Right atrium auricular region (tissue), 2 donors: ENCODE data around the gene ADAMTS19. TPM values are rescaled to one million over a fixed set of nuclear protein-coding genes. Genes with fewer than 3 reads are reported as not detected.
"Not testable (repeated sequence)": the region's sequence is repeated elsewhere in the genome, so short reads cannot be mapped to it uniquely, and the experiment has no call there.

Experiments used
- DNase-seq: peaks from one replicate; pipeline ENCODE4 v3.0.0-alpha.2; 2019; ENCODE audit warnings: low spot score
- H3K27ac ChIP-seq, 2 donors: fragments of 200-600 bp; sonication (generic); 1 replicate in 1 of 2; 2 replicates in 1 of 2; pipeline ENCODE4 v1.5.1; 2016 to 2019
- H3K27me3 ChIP-seq, 2 donors: fragments of 200-600 bp; sonication (generic); one replicate each; pipeline versions ENCODE4 v1.5.1 to v1.6.0; 2017 to 2019
- H3K36me3 ChIP-seq: fragments of 200-600 bp; sonication (generic); one replicate; pipeline ENCODE4 v1.5.1; 2016
- H3K4me1 ChIP-seq, 2 donors: fragments of 200-600 bp; sonication (generic); one replicate each; pipeline versions ENCODE4 v1.5.1 to v1.6.0; 2017 to 2019
- H3K4me3 ChIP-seq, 2 donors: fragments of 200-600 bp; sonication (generic); 1 replicate in 1 of 2; 2 replicates in 1 of 2; pipeline ENCODE4 v1.5.1; 2017 to 2019; ENCODE audit warnings: mild to moderate bottlenecking in 1 of 2, moderate library complexity in 1 of 2
- H3K9me3 ChIP-seq, 2 donors: fragments of 200-600 bp; sonication (generic); one replicate each; pipeline ENCODE4 v1.5.1; 2019
- total RNA-seq, 2 donors: library from RNA; depleted of rRNA; stranded (reverse); fragments of >200 nt; gene quantifications; one replicate each; pipeline ENCODE4 v1.1.0, GENCODE V29; 2016
- TF ChIP-seq, protein P1 (sequence below), 2 donors: fragments of 200-600 bp; sonication (generic); IDR thresholded peaks; one replicate each; pipeline ENCODE4 v1.5.1; 2019; ENCODE audit warnings: antibody characterized with exemption in 2 of 2

Gene ADAMTS19
- total RNA-seq, 2 donors from 2014 or later, result 0.44 to 0.59 TPM

DNA sequence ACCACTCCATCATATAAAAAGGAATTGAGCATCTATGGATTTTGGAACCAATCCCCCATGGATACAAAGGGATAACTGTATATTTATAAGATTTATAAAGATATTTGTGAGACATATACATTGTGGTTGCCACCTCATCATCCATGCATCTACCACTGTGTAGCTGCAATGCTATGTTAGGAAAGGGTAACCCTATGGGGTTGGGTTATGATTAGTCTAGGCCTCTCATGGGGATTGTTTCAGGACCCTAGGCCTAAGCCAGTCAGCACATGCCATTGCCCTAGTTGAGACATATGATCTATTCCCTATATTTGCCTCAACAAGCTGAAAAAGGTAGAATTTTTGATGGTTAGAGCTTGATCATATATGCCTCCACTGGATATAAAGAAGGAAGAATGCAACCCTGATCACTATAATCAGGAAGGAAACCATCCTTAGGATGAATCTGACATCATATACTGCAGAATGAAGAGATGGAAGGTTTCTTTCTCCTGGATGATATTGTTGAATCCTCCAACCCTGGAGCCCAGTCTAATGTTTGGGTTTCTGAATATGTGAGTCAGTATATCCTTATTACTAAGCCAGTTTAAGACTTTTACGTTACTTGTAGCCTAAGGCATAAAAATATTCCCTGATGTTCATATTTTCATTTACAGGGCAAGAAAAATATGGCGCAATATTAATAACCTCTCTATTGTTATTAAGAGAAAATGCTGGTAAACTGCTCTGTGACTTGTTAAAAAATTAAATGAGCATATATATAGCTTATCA lies 94.2 kb downstream of the ADAMTS19 start:
- H3K4me1 ChIP-seq, result no peaks in the 10 kb centered on the region
- no peaks in the 10 kb centered on the region for H3K36me3 ChIP-seq
- H3K27me3 ChIP-seq, result no peaks in the 10 kb centered on the region
- no peak for DNase-seq
- TF ChIP-seq, protein P1, sequence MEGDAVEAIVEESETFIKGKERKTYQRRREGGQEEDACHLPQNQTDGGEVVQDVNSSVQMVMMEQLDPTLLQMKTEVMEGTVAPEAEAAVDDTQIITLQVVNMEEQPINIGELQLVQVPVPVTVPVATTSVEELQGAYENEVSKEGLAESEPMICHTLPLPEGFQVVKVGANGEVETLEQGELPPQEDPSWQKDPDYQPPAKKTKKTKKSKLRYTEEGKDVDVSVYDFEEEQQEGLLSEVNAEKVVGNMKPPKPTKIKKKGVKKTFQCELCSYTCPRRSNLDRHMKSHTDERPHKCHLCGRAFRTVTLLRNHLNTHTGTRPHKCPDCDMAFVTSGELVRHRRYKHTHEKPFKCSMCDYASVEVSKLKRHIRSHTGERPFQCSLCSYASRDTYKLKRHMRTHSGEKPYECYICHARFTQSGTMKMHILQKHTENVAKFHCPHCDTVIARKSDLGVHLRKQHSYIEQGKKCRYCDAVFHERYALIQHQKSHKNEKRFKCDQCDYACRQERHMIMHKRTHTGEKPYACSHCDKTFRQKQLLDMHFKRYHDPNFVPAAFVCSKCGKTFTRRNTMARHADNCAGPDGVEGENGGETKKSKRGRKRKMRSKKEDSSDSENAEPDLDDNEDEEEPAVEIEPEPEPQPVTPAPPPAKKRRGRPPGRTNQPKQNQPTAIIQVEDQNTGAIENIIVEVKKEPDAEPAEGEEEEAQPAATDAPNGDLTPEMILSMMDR (IDR thresholded peaks at IDR 0.05), result no peak
- no peaks in the 10 kb centered on the region for H3K9me3 ChIP-seq
- no peak overlapping the region for H3K4me3 ChIP-seq
- H3K27ac ChIP-seq, result no peak overlapping the region

DNA sequence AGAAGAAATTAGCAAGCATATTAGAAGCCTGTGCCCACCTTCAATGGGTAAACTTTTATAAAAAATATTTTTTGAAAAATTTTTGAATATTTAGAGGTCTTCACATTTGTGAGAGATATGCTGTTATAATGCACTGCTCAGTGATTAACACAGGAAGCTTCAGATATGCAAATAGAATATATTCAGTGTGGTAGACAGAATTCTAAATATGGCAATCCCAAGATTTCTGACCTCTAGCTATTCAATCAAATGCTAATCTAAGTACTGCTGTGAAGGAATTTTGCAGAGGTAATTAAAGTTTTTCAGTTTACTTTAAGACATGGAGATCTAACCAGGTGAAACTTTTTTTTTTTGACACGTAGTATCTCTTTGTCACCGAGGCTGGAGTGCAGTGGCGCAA lies 103.5 kb downstream of the ADAMTS19 start:
- H3K4me3 ChIP-seq, result no peak overlapping the region
- no peak overlapping the region for H3K27ac ChIP-seq
- TF ChIP-seq, protein P1 (IDR thresholded peaks at IDR 0.05), result no peak
- H3K27me3 ChIP-seq, result no peaks in the 10 kb centered on the region
- DNase-seq, result no peak
- no peaks in the 10 kb centered on the region for H3K36me3 ChIP-seq
- no peaks in the 10 kb centered on the region for H3K4me1 ChIP-seq
- no peaks in the 10 kb centered on the region for H3K9me3 ChIP-seq

DNA sequence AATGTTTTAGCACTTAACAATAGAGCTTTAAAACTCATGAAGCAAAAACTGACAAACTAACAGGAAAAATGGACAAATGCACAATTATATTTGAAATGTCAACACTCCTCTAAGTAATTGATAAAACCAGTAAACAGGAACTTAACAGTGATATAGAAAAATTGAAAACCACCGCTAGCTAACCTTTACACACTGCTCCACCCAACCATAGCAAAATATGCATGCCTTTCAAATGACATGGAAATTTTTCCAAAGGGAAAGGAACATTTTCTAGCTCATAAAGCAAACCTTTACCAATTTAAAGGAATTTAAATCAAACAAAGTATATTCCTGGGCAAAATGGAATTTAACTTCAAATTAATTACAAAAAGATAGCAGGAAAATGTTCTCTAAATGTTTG lies 109.2 kb downstream of the ADAMTS19 start:
- H3K9me3 ChIP-seq, result no peaks in the 10 kb centered on the region
- H3K27ac ChIP-seq, result no peak overlapping the region
- no peaks in the 10 kb centered on the region for H3K36me3 ChIP-seq
- TF ChIP-seq, protein P1 (IDR thresholded peaks at IDR 0.05), result no peak
- no peaks in the 10 kb centered on the region for H3K4me1 ChIP-seq
- no peak for DNase-seq
- no peak overlapping the region for H3K4me3 ChIP-seq
- H3K27me3 ChIP-seq, result no peaks in the 10 kb centered on the region

DNA sequence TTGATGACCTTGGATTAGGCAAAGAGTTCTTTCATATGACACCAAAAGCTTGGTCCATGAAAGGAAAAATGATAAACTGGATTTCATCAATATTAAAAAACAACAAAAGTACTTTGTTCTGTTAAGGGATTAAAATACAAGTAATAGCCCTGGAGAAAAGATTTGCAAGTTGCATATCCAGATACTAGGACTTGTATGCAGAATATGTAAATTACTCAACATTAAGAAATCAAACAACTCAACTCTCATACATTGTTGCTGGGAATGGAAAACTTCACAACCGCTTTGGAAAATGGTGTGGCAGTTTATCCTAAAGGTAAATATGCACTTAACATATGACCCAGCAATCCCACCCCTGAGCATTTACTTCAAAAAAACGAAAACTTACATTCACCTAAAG lies 112.0 kb downstream of the ADAMTS19 start:
- H3K27ac ChIP-seq, result no peak overlapping the region
- H3K27me3 ChIP-seq, result no peaks in the 10 kb centered on the region
- no peaks in the 10 kb centered on the region for H3K4me1 ChIP-seq
- no peak overlapping the region for H3K4me3 ChIP-seq
- H3K9me3 ChIP-seq, result no peaks in the 10 kb centered on the region
- DNase-seq, result no peak
- H3K36me3 ChIP-seq, result no peaks in the 10 kb centered on the region
- TF ChIP-seq, protein P1 (IDR thresholded peaks at IDR 0.05), result no peak

DNA sequence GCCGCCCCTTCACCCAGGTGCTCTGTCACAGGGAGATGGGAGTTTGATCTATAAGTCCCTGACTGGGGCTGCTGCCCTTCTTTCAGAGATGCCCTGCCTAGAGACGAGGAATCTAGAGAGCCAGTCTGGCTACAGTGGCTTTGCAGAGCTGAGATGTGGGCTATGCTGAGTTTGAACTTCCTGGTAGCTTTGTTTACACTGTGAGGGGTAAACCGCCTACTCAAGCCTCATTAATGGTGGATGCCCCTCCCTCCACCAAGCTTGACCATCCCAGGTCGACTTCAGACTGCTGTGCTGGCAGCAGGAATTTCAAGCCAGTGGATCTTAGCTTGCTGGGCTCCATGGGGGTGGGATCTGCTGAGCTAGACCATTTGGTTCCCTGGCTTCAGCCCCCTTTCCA lies 124.4 kb downstream of the ADAMTS19 start:
- H3K4me3 ChIP-seq, H3K4me1 ChIP-seq, H3K36me3 ChIP-seq: not testable (repeated sequence)

DNA sequence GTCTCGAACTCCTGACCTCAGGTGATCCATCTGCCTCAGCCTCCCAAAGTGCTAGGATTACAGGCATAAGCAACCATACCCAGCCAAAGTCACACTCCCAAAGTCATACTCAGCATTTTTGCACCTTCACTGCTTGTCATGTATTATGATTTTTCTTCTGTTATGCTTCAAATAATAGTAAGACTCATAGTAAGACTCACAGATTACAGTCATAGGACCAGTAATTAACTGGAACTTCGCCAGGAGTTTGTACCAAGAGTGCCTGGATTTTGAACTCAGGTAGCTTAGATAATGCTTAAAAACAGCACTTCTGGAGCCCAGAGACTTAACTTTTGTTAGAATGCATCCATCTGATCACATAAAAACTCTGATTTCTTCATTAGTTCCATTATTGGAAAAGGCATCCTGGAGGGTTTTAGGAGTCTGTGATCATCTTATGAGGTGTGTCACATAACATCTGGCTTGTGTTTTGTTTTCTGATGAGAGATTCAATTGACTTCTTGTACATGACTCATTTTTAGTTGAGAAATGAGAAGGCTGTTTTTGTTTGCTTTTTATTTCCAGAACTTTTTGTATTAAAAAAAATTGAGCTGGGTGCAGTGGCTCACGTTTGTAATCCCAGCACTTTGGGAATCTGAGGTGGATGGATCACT lies 131.5 kb downstream of the ADAMTS19 start:
- DNase-seq, result no peak
- Histone ChIP-seq H3K4me1 (no peaks in the 10 kb centered on the region), H3K36me3 (no peaks in the 10 kb centered on the region), H3K27me3 (no peaks in the 10 kb centered on the region), H3K9me3 (no peaks in the 10 kb centered on the region), H3K27ac (no peak overlapping the region), H3K4me3 (no peak overlapping the region)
- TF ChIP-seq, protein P1 (IDR thresholded peaks at IDR 0.05), result no peak

More for the DNA sequence above, 124.4 kb downstream of the ADAMTS19 start:
- H3K27me3 ChIP-seq, H3K27ac ChIP-seq, DNase-seq, H3K9me3 ChIP-seq: not testable (repeated sequence)
